OCI-LY7 (cell line): ENCODE data around the gene AMTN. TPM values are rescaled to one million over a fixed set of nuclear protein-coding genes. Genes with fewer than 3 reads are reported as not detected.

ENCODE experiments used
- BruUV-seq: library from RNA; stranded (reverse); fragments of 400-500 nt; replicated peaks from 2 replicates; lab custom pipeline; 2021; lab: Mats Ljungman, UMichigan
- CTCF ChIA-PET: fragments of 300-600 bp; sonication (Branson Sonifier 250); formaldehyde crosslinking; loops from one replicate; lab custom pipeline; 2022; ENCODE audit warnings: antibody characterized with exemption; ENCODE audit not compliant: unreplicated experiment; lab: Charles Lee
- POLR2A ChIA-PET: fragments of 300-600 bp; sonication (Branson Sonifier 250); formaldehyde crosslinking; loops from one replicate; lab custom pipeline; 2022; ENCODE audit warnings: antibody characterized with exemption; lab: Charles Lee
- DNase-seq: peaks from one replicate; pipeline ENCODE4 v3.0.0-alpha.2; 2015; ENCODE audit warnings: low spot score
- H2AFZ ChIP-seq: fragments of 200-600 bp; sonication (generic), shearing (Covaris generic); 2 replicates; pipeline ENCODE4 v1.6.1; 2014; ENCODE audit warnings: mild to moderate bottlenecking, antibody characterized with exemption, low read length, moderate library complexity
- H3K27ac ChIP-seq: fragments of 200-600 bp; sonication (generic); 2 replicates; pipeline ENCODE4 v1.5.1; 2014; ENCODE audit warnings: mixed run types, low read depth, mild to moderate bottlenecking, moderate library complexity, low read length, inconsistent platforms; ENCODE audit not compliant: poor library complexity, severe bottlenecking
- H3K36me3 ChIP-seq: fragments of 200-600 bp; sonication (generic); 2 replicates; pipeline ENCODE4 v1.6.1; 2014; ENCODE audit warnings: mild to moderate bottlenecking, antibody characterized with exemption, low read length, moderate library complexity, mixed read lengths; ENCODE audit not compliant: insufficient read depth
- H3K4me1 ChIP-seq: fragments of 200-600 bp; sonication (generic); 2 replicates; pipeline ENCODE4 v1.5.1; 2014; ENCODE audit warnings: mild to moderate bottlenecking, low read length; ENCODE audit not compliant: insufficient read depth, poor library complexity, severe bottlenecking
- H3K4me2 ChIP-seq: fragments of 200-600 bp; sonication (generic); 2 replicates; pipeline ENCODE4 v1.6.1; 2014; ENCODE audit warnings: mild to moderate bottlenecking, low read length
- H3K4me3 ChIP-seq: fragments of 200-600 bp; sonication (generic); 2 replicates; pipeline ENCODE4 v1.5.1; 2014; ENCODE audit warnings: mild to moderate bottlenecking, low read depth, low read length; ENCODE audit not compliant: poor library complexity, severe bottlenecking
- H3K79me2 ChIP-seq: fragments of 200-600 bp; sonication (generic); 2 replicates; pipeline ENCODE4 v1.6.1; 2016; ENCODE audit warnings: low read depth, mild to moderate bottlenecking, low read length, moderate library complexity, mixed read lengths; ENCODE audit not compliant: insufficient read depth
- H3K9me2 ChIP-seq: fragments of 200-600 bp; sonication (generic); 2 replicates; pipeline ENCODE4 v1.6.1; 2016; ENCODE audit warnings: mild to moderate bottlenecking, low read length, mixed read lengths; ENCODE audit not compliant: insufficient read depth
- H3K9me3 ChIP-seq: fragments of 200-600 bp; sonication (generic); 2 replicates; pipeline ENCODE4 v1.6.1; 2014; ENCODE audit warnings: mild to moderate bottlenecking, mixed run types, low read length, mixed read lengths
- H4K20me1 ChIP-seq: fragments of 200-600 bp; sonication (generic); 2 replicates; pipeline ENCODE4 v1.6.1; 2014; ENCODE audit warnings: mild to moderate bottlenecking, antibody characterized with exemption, low read length, moderate library complexity, mixed read lengths; ENCODE audit not compliant: insufficient read depth
- CTCF ChIP-seq: fragments of 200-600 bp; sonication (generic); conservative IDR thresholded peaks from 2 replicates; pipeline ENCODE4 v1.5.1; 2014; ENCODE audit warnings: mild to moderate bottlenecking, antibody characterized with exemption, low read length, moderate library complexity, mixed read lengths
- EZH2phosphoT487 ChIP-seq: fragments of 200-600 bp; sonication (generic); IDR thresholded peaks from 2 replicates; pipeline ENCODE4 v1.6.1; 2018; ENCODE audit warnings: low read depth, borderline replicate concordance, mild to moderate bottlenecking, mixed run types, antibody characterized with exemption, low read length, moderate library complexity, mixed read lengths
- intact Hi-C: fragments of 100-400 bp; cut with micrococcal nuclease; formaldehyde crosslinking; loops from one replicate; pipeline ENCODE4 v1.10.0; 2022; ENCODE audit not compliant: unreplicated experiment
- total RNA-seq, 2 experiments: library from RNA; depleted of rRNA in 1 of 2; stranded (reverse); fragments of >200 nt in 1 of 2; shearing (Covaris generic) in 1 of 2; gene quantifications; 2 replicates each; pipeline ENCODE4 v1.2.3, GENCODE V29; 2014 to 2022

Gene AMTN
- total RNA-seq, 2 experiments from 2014 or later: not detected

DNA sequence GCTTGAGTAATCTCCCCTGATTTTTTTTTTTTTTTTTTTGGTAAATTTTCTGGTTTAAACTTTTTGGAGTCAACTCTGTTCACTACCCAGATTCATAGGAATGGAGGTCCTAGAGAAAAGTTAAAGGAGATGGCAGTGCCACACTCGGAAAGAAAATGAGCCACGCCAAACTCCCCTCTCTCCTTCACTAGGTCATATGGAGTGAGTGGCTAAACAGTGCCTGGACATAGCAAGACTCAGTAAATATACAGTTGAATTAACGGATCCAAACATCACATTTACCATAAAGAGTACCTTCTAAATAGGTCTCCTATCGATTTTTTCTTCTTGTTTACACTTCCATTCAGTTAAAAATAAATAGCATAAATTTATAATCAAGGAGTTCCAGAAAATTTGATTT lies 13.6 kb upstream of the AMTN start:
- Histone ChIP-seq H4K20me1 (no peaks in the 10 kb centered on the region), H3K4me1 (no peaks in the 10 kb centered on the region), H3K36me3 (no peaks in the 10 kb centered on the region), H3K9me2 (no peaks in the 10 kb centered on the region), H3K4me2 (no peak overlapping the region), H3K79me2 (no peaks in the 10 kb centered on the region), H3K9me3 (no peaks in the 10 kb centered on the region), H2AFZ (0 out of 2 replicates have a peak overlapping the region, but pooled peaks have one; percentile 5), H3K4me3 (no peak overlapping the region), H3K27ac (no peak overlapping the region)
- TF ChIP-seq CTCF (no peak), EZH2phosphoT487 (no peak)
- no peak for DNase-seq
- BruUV-seq: no TSS peak
- ChIA-PET CTCF (no interaction called here), POLR2A (no interaction called here)
- intact Hi-C loops: loop anchor here (5.0 to 10.0 kb wide), 2 partner anchors 190 to 817 kb away; no protein-coding TSS in a partner anchor

- Histone ChIP-seq H4K20me1 (no peaks in the 10 kb centered on the region), H3K4me3 (no peak overlapping the region), H2AFZ (0 out of 2 replicates have a peak overlapping the region, but pooled peaks have one; percentile 5), H3K27ac (no peak overlapping the region), H3K4me1 (no peaks in the 10 kb centered on the region), H3K4me2 (no peak overlapping the region), H3K79me2 (no peaks in the 10 kb centered on the region), H3K36me3 (no peaks in the 10 kb centered on the region), H3K9me3 (no peaks in the 10 kb centered on the region), H3K9me2 (no peaks in the 10 kb centered on the region)
- intact Hi-C loops: loop anchor here (5.0 to 10.0 kb wide), 2 partner anchors 190 to 818 kb away; no protein-coding TSS in a partner anchor
- TF ChIP-seq CTCF (peak; percentile 98), EZH2phosphoT487 (no peak)
- BruUV-seq: no TSS peak
- peak; percentile 59 for DNase-seq
- CTCF ChIA-PET: no interaction called here
- POLR2A ChIA-PET: no interaction called here
Measured at GRCh38 chr4:70505151-70505748, 13.1 kb upstream of the AMTN start.

- no peak overlapping the region for H3K4me2 ChIP-seq
- no peaks in the 10 kb centered on the region for H3K79me2 ChIP-seq
- BruUV-seq: no TSS peak
- no peak overlapping the region for H2AFZ ChIP-seq
- H4K20me1 ChIP-seq: no peaks in the 10 kb centered on the region
- intact Hi-C loops: loop anchor here (5.0 to 10.0 kb wide), 2 partner anchors 194 to 822 kb away; no protein-coding TSS in a partner anchor
- H3K27ac ChIP-seq: no peak overlapping the region
- H3K36me3 ChIP-seq: no peaks in the 10 kb centered on the region
- no peak for DNase-seq
- H3K9me2 ChIP-seq: no peaks in the 10 kb centered on the region
- ChIA-PET CTCF (no interaction called here), POLR2A (interaction anchor here (0.5 kb wide), 1 partner anchor 453 kb away, joined by 3 read pairs; no protein-coding TSS in a partner anchor)
- TF ChIP-seq CTCF: no peak
- H3K4me1 ChIP-seq: no peaks in the 10 kb centered on the region
- H3K9me3 ChIP-seq: no peaks in the 10 kb centered on the region
- H3K4me3 ChIP-seq: no peak overlapping the region
Measured at GRCh38 chr4:70508801-70509200, 9.6 kb upstream of the AMTN start.
